Natural killer cell (primary cell): ENCODE results near the gene CLEC10A. TPM values are rescaled to one million over a fixed set of nuclear protein-coding genes. Genes with fewer than 3 reads are reported as not detected.
"Not testable (repeated sequence)": the region's sequence is repeated elsewhere in the genome, so short reads cannot be mapped to it uniquely, and the experiment has no call there.

Experiments
- ATAC-seq, 3 donors: fragments of 150-1000 bp in 2 of 3; fragments of 200-7000 bp in 1 of 3; cut with Tn5 transposase; 1 replicate in 1 of 3; 2 replicates in 2 of 3; pipeline ENCODE4 v1.10.0; 2021; ENCODE audit warnings: mild to moderate bottlenecking in 2 of 3, moderate library complexity in 2 of 3
- DNase-seq, 2 donors: peaks; one replicate each; pipeline versions ENCODE4 v3.0.0 to v3.0.0-alpha.2; 2013 to 2021; ENCODE audit warnings: mixed read lengths in 1 of 2
- H3K27ac ChIP-seq: one replicate; pipeline ENCODE4 v1.5.1; 2013; ENCODE audit warnings: mild to moderate bottlenecking, low read length
- H3K27me3 ChIP-seq: one replicate; pipeline ENCODE4 v1.6.1; 2013; ENCODE audit warnings: low read length; ENCODE audit not compliant: control insufficient read depth, insufficient read depth
- H3K36me3 ChIP-seq: one replicate; pipeline ENCODE4 v1.6.1; 2013; ENCODE audit warnings: low read length; ENCODE audit not compliant: control insufficient read depth, insufficient read depth
- H3K4me1 ChIP-seq: one replicate; pipeline ENCODE4 v1.6.1; 2013; ENCODE audit warnings: low read length; ENCODE audit not compliant: control insufficient read depth, insufficient read depth
- H3K4me3 ChIP-seq: one replicate; pipeline ENCODE4 v1.5.1; 2013; ENCODE audit warnings: low read length
- H3K9me3 ChIP-seq: one replicate; pipeline ENCODE4 v1.6.1; 2013; ENCODE audit warnings: low read length; ENCODE audit not compliant: control insufficient read depth, insufficient read depth
- H3K27ac Mint-ChIP-seq, 2 donors: one replicate each; pipeline ENCODE4 v1.8.0; 2022; ENCODE audit warnings: mild to moderate bottlenecking in 2 of 2, mixed read lengths in 2 of 2, moderate library complexity in 1 of 2
- H3K27me3 Mint-ChIP-seq, 2 donors: one replicate each; pipeline ENCODE4 v1.8.0; 2022; ENCODE audit warnings: low read depth in 2 of 2, mixed read lengths in 2 of 2
- H3K36me3 Mint-ChIP-seq: one replicate; pipeline ENCODE4 v1.8.0; 2022; ENCODE audit warnings: mixed read lengths
- H3K4me1 Mint-ChIP-seq, 2 donors: one replicate each; pipeline ENCODE4 v1.8.0; 2022; ENCODE audit warnings: mixed read lengths in 2 of 2
- H3K4me3 Mint-ChIP-seq: one replicate; pipeline ENCODE4 v1.8.0; 2022; ENCODE audit warnings: mild to moderate bottlenecking, moderate library complexity, mixed read lengths
- H3K9me3 Mint-ChIP-seq, 2 donors: one replicate each; pipeline ENCODE4 v1.8.0; 2022; ENCODE audit warnings: mixed read lengths in 2 of 2
- WGBS: methylation state at CpG from one replicate; pipeline ENCODE4 v1.1.7; 2013; ENCODE audit warnings: missing lambda C conversion rate; ENCODE audit not compliant: insufficient coverage; 5-methylcytosine and 5-hydroxymethylcytosine counted together
- intact Hi-C: fragments of 100-400 bp; cut with micrococcal nuclease; formaldehyde crosslinking; loops from one replicate; pipeline ENCODE4 v1.14.2; 2022
- total RNA-seq, 4 donors: library from RNA; stranded (reverse); fragments of 120-200 nt in 1 of 4; gene quantifications; one replicate each; pipeline versions ENCODE4 v1.2.3 to v1.2.4, GENCODE V29; 2013 to 2022
- TF ChIP-seq, protein P1 (sequence below): fragments of 200-600 bp; IDR thresholded peaks from one replicate; pipeline ENCODE4 v1.8.0; 2022; ENCODE audit warnings: antibody characterized with exemption

CLEC10A gene
- total RNA-seq, 3 donors from 2014 or later (not counting 1 experiment from before 2014, with no cell fraction given) = 0.54 to 2.2 (median 1.8) TPM

DNA sequence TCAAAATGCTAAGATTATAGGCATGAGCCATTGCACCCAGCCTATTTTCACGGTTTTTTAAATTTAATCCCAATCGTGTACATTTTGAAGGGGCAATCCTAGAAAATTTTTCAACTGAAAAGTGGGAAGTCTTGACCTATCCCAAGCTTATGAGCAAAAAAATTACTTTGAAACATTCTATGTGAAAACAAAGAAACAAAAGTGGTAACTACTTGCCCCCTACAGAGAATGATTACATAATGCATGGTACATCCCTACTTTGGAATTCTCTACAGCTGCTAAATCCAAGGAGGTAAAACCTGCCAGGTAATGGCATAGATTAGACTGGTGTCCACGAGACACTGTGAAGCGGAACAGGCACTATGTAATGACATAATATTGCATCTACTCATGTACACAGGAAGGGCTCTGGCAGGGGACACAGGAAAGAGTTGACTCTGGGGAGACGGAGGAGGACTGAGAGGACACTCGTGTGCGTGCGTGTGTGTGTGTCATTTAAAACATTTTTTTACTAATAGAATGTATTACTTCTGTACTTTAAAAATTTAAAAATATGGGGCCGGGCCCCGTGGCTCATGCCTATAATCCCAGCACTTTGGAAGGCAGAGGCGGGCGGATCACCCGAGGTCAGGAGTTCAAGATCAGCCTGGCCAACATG, 18.9 kb upstream of the CLEC10A start:
- no peaks in the 10 kb centered on the region for H3K36me3 ChIP-seq
- H3K4me1 ChIP-seq = peaks cover 17% of the 10 kb centered on the region
- no peak overlapping the region for H3K4me3 ChIP-seq
- Mint-ChIP-seq H3K27me3 (peaks cover 19 to 31% of the 10 kb centered on the region in 2 donors), H3K36me3 (no peaks in the 10 kb centered on the region), H3K9me3 (no peaks in the 10 kb centered on the region), H3K4me1 (peaks cover 11 to 13% of the 10 kb centered on the region in 2 donors), H3K4me3 (no peak overlapping the region), H3K27ac (no peak overlapping the region)
- no peak overlapping the region for H3K27ac ChIP-seq
- ATAC-seq (no peak), DNase-seq (no peak)
- 90% methylated on average over 9 of the region's 13 CpGs for WGBS
- intact Hi-C loops = no loop called here
- H3K9me3 ChIP-seq = no peaks in the 10 kb centered on the region
- TF ChIP-seq, protein P1, sequence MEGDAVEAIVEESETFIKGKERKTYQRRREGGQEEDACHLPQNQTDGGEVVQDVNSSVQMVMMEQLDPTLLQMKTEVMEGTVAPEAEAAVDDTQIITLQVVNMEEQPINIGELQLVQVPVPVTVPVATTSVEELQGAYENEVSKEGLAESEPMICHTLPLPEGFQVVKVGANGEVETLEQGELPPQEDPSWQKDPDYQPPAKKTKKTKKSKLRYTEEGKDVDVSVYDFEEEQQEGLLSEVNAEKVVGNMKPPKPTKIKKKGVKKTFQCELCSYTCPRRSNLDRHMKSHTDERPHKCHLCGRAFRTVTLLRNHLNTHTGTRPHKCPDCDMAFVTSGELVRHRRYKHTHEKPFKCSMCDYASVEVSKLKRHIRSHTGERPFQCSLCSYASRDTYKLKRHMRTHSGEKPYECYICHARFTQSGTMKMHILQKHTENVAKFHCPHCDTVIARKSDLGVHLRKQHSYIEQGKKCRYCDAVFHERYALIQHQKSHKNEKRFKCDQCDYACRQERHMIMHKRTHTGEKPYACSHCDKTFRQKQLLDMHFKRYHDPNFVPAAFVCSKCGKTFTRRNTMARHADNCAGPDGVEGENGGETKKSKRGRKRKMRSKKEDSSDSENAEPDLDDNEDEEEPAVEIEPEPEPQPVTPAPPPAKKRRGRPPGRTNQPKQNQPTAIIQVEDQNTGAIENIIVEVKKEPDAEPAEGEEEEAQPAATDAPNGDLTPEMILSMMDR = no peak
- no peaks in the 10 kb centered on the region for H3K27me3 ChIP-seq

- DNase-seq (no peak), ATAC-seq (no peak)
- Histone ChIP-seq H3K4me1 (peaks cover 20% of the 10 kb centered on the region), H3K36me3 (no peaks in the 10 kb centered on the region), H3K27ac (no peak overlapping the region), H3K27me3 (no peaks in the 10 kb centered on the region), H3K9me3 (no peaks in the 10 kb centered on the region), H3K4me3 (no peak overlapping the region)
- Mint-ChIP-seq H3K4me1 (peaks cover 12 to 15% of the 10 kb centered on the region in 2 donors), H3K36me3 (no peaks in the 10 kb centered on the region), H3K27me3 (peaks cover 19 to 31% of the 10 kb centered on the region in 2 donors), H3K9me3 (no peaks in the 10 kb centered on the region), H3K27ac (no peak overlapping the region), H3K4me3 (no peak overlapping the region)
- intact Hi-C loops = no loop called here
- 94% methylated on average over 5 of the region's 5 CpGs for WGBS
- TF ChIP-seq, protein P1 = no peak
Observed at GRCh38 chr17:7097940-7098339, 17.9 kb upstream of the CLEC10A start.

DNA sequence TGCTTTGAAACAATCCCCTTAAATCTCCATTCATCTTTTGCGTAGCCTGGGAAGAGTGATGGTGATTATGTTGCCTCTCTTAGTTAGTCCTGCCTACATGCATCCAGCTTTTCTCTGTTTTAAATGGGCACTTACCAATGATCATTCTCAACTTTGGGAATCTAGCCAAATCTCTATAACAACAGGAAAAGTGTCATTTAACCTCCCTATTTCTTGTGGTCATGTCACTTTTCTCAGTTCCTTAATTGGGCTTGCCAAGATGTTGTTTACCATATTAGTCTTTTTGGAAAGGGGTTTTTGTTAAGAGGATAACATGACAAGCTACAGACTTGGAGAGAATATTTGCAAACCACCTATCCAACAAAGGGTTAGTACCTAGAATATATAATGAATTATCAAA, 15.6 kb upstream of the CLEC10A start:
- ATAC-seq = no peak
- Histone ChIP-seq H3K27me3 (no peaks in the 10 kb centered on the region), H3K27ac (no peak overlapping the region), H3K9me3 (no peaks in the 10 kb centered on the region), H3K4me1 (peaks cover 20% of the 10 kb centered on the region), H3K4me3 (no peak overlapping the region), H3K36me3 (no peaks in the 10 kb centered on the region)
- H3K36me3 Mint-ChIP-seq = no peaks in the 10 kb centered on the region
- peaks cover 19 to 26% of the 10 kb centered on the region in 2 donors for H3K27me3 Mint-ChIP-seq
- intact Hi-C loops = no loop called here
- H3K4me1 Mint-ChIP-seq = peaks cover 12 to 15% of the 10 kb centered on the region in 2 donors
- no peak for DNase-seq
- H3K4me3 Mint-ChIP-seq = no peak overlapping the region
- no peak overlapping the region for H3K27ac Mint-ChIP-seq
- TF ChIP-seq, protein P1 = no peak
- WGBS = no CpG with 5 or more reads among the region's 1 CpG
- H3K9me3 Mint-ChIP-seq = no peaks in the 10 kb centered on the region

DNA sequence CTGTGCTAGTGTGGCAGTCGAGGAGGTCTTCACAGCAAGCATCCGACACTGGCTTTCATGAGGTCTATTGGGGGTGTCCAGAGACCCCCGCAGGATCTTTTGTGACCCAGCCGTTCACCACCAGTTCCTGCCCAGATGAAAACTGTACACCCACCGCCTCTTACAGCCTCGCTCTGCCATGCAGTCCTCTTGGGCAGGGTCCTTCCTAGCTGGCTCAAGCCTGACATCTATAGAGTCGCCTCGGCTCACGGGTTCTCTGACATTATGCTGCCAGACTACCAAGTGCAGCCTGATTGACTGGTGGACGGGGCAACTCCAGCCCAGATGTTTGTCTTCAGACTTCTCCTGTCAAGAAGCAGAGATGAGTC, 14.6 kb upstream of the CLEC10A start:
- ATAC-seq (no peak), DNase-seq (no peak)
- Mint-ChIP-seq H3K4me1 (peaks cover 12 to 15% of the 10 kb centered on the region in 2 donors), H3K36me3 (no peaks in the 10 kb centered on the region), H3K27me3 (peaks cover 19 to 26% of the 10 kb centered on the region in 2 donors), H3K4me3 (no peak overlapping the region), H3K27ac (peak overlapping the region; percentile 34 to 66), H3K9me3 (no peaks in the 10 kb centered on the region)
- TF ChIP-seq, protein P1 = no peak
- H3K36me3 ChIP-seq = no peaks in the 10 kb centered on the region
- H3K27ac ChIP-seq = peak overlapping the region; percentile 11
- H3K4me3 ChIP-seq = no peak overlapping the region
- no peaks in the 10 kb centered on the region for H3K9me3 ChIP-seq
- intact Hi-C loops = no loop called here
- H3K4me1 ChIP-seq = peaks cover 20% of the 10 kb centered on the region
- H3K27me3 ChIP-seq = no peaks in the 10 kb centered on the region
- 77% methylated on average over 10 of the region's 10 CpGs for WGBS

- H3K4me3 Mint-ChIP-seq, H3K27ac ChIP-seq, H3K27me3 ChIP-seq, H3K9me3 Mint-ChIP-seq, H3K36me3 Mint-ChIP-seq, intact Hi-C loops, H3K4me3 ChIP-seq, H3K9me3 ChIP-seq, ATAC-seq, H3K36me3 ChIP-seq, H3K27ac Mint-ChIP-seq: not testable (repeated sequence)
- peaks cover 19 to 20% of the 10 kb centered on the region in 2 donors for H3K27me3 Mint-ChIP-seq
- peak in 1 of 2 donors; percentile 57 for DNase-seq
- H3K4me1 ChIP-seq = peaks cover 20% of the 10 kb centered on the region
- WGBS = 88% methylated on average over 19 of the region's 28 CpGs
- H3K4me1 Mint-ChIP-seq = peaks cover 12 to 15% of the 10 kb centered on the region in 2 donors
Observed at GRCh38 chr17:7091311-7092005, 11.4 kb upstream of the CLEC10A start.
